ENCODE results near the gene MCC. TPM values are rescaled to one million over a fixed set of nuclear protein-coding genes. Genes with fewer than 3 reads are reported as not detected.

MCC gene
- total RNA-seq, 1 experiment from 2014 or later, result 23.5 TPM

- POLR2A ChIA-PET, result no interaction called here
Measured at GRCh38 chr5:113491022-113491421, 2.8 kb upstream of the MCC start.

DNA sequence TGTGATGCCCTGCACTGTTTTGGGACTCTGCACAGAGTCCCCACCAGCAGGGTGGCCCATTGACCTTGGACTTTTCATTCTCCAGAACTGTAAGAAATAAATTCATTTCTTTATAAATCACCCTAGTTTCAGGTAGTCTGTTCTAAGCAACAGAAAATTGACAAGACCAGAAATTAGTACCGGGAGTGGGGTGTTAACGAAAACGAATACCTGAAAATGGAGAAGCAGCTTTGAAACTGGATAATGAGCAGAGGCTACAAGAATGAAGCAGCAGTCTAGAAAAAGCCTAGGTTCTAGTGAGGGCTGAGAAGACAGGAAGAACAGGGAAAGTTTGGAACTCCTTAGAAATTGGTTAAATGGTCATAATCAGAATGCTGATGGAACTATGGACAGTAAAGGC lies 2.1 kb upstream of the MCC start:
- H3K4me3 Mint-ChIP-seq, result no peak overlapping the region
- TF ChIP-seq ATF6 (CRISPR knock-in tag; IDR thresholded peaks at IDR 0.05), result no peak
- TF ChIP-seq NR3C1 (CRISPR knock-in tag; conservative IDR thresholded peaks at IDR 0.05; ENCODE audit: low read depth), result no peak
- no peak for TF ChIP-seq E2F4 (CRISPR knock-in tag; IDR thresholded peaks at IDR 0.05; ENCODE audit: borderline replicate concordance, low read depth)
- TF ChIP-seq NFE2L1 (CRISPR knock-in tag; IDR thresholded peaks at IDR 0.05), result no peak
- TF ChIP-seq, protein P1, sequence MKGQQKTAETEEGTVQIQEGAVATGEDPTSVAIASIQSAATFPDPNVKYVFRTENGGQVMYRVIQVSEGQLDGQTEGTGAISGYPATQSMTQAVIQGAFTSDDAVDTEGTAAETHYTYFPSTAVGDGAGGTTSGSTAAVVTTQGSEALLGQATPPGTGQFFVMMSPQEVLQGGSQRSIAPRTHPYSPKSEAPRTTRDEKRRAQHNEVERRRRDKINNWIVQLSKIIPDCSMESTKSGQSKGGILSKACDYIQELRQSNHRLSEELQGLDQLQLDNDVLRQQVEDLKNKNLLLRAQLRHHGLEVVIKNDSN (CRISPR knock-in tag; IDR thresholded peaks at IDR 0.05), result no peak
- no peak for TF ChIP-seq IRF2 (CRISPR knock-in tag; IDR thresholded peaks at IDR 0.05; ENCODE audit: borderline replicate concordance, low read depth)
- no peak for TF ChIP-seq NFYB (CRISPR knock-in tag; conservative IDR thresholded peaks at IDR 0.05; ENCODE audit: low read depth)
- TF ChIP-seq SP1 (CRISPR knock-in tag; conservative IDR thresholded peaks at IDR 0.05), result no peak
- no peak for TF ChIP-seq ZNF232 (CRISPR knock-in tag; IDR thresholded peaks at IDR 0.05)
- TF ChIP-seq, protein P2, sequence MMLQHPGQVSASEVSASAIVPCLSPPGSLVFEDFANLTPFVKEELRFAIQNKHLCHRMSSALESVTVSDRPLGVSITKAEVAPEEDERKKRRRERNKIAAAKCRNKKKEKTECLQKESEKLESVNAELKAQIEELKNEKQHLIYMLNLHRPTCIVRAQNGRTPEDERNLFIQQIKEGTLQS (CRISPR knock-in tag; conservative IDR thresholded peaks at IDR 0.05), result no peak

More at GRCh38 chr5:113491022-113491421, 2.8 kb upstream of the MCC start:
- DNase-seq (ENCODE audit: low spot score) (no peak), ATAC-seq (no peak)
- CTCF ChIA-PET, result no interaction called here
- H3K4me3 Mint-ChIP-seq, result no peak overlapping the region
- peaks cover 57% of the 10 kb centered on the region for H3K27me3 Mint-ChIP-seq (ENCODE audit: low read depth)
- TF ChIP-seq SMAD3 (CRISPR knock-in tag; IDR thresholded peaks at IDR 0.05; ENCODE audit: borderline replicate concordance), result no peak
- TF ChIP-seq GRHL2 (CRISPR knock-in tag; IDR thresholded peaks at IDR 0.05; ENCODE audit: insufficient replicate concordance, severe bottlenecking), result no peak
- TF ChIP-seq FOXK1 (CRISPR knock-in tag; IDR thresholded peaks at IDR 0.05), result no peak
- no peak for TF ChIP-seq ZNF121 (CRISPR knock-in tag; IDR thresholded peaks at IDR 0.05)
- no peak for TF ChIP-seq MXD4 (CRISPR knock-in tag; IDR thresholded peaks at IDR 0.05; ENCODE audit: borderline replicate concordance)
- TF ChIP-seq NR3C1 (CRISPR knock-in tag; conservative IDR thresholded peaks at IDR 0.05; ENCODE audit: low read depth), result no peak
- no peak for TF ChIP-seq ZBTB21 (CRISPR knock-in tag; IDR thresholded peaks at IDR 0.05; ENCODE audit: borderline replicate concordance)
- no peak for TF ChIP-seq SOX15 (CRISPR knock-in tag; IDR thresholded peaks at IDR 0.05)
- TF ChIP-seq, protein P3, sequence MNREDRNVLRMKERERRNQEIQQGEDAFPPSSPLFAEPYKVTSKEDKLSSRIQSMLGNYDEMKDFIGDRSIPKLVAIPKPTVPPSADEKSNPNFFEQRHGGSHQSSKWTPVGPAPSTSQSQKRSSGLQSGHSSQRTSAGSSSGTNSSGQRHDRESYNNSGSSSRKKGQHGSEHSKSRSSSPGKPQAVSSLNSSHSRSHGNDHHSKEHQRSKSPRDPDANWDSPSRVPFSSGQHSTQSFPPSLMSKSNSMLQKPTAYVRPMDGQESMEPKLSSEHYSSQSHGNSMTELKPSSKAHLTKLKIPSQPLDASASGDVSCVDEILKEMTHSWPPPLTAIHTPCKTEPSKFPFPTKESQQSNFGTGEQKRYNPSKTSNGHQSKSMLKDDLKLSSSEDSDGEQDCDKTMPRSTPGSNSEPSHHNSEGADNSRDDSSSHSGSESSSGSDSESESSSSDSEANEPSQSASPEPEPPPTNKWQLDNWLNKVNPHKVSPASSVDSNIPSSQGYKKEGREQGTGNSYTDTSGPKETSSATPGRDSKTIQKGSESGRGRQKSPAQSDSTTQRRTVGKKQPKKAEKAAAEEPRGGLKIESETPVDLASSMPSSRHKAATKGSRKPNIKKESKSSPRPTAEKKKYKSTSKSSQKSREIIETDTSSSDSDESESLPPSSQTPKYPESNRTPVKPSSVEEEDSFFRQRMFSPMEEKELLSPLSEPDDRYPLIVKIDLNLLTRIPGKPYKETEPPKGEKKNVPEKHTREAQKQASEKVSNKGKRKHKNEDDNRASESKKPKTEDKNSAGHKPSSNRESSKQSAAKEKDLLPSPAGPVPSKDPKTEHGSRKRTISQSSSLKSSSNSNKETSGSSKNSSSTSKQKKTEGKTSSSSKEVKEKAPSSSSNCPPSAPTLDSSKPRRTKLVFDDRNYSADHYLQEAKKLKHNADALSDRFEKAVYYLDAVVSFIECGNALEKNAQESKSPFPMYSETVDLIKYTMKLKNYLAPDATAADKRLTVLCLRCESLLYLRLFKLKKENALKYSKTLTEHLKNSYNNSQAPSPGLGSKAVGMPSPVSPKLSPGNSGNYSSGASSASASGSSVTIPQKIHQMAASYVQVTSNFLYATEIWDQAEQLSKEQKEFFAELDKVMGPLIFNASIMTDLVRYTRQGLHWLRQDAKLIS (CRISPR knock-in tag; IDR thresholded peaks at IDR 0.05; ENCODE audit: borderline replicate concordance), result no peak
- TF ChIP-seq, protein P4, sequence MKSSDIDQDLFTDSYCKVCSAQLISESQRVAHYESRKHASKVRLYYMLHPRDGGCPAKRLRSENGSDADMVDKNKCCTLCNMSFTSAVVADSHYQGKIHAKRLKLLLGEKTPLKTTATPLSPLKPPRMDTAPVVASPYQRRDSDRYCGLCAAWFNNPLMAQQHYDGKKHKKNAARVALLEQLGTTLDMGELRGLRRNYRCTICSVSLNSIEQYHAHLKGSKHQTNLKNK (CRISPR knock-in tag; IDR thresholded peaks at IDR 0.05), result no peak
- TF ChIP-seq IRF2 (CRISPR knock-in tag; IDR thresholded peaks at IDR 0.05; ENCODE audit: borderline replicate concordance, low read depth), result no peak
- TF ChIP-seq ATF1 (CRISPR knock-in tag; IDR thresholded peaks at IDR 0.05), result no peak
- TF ChIP-seq, protein P5, sequence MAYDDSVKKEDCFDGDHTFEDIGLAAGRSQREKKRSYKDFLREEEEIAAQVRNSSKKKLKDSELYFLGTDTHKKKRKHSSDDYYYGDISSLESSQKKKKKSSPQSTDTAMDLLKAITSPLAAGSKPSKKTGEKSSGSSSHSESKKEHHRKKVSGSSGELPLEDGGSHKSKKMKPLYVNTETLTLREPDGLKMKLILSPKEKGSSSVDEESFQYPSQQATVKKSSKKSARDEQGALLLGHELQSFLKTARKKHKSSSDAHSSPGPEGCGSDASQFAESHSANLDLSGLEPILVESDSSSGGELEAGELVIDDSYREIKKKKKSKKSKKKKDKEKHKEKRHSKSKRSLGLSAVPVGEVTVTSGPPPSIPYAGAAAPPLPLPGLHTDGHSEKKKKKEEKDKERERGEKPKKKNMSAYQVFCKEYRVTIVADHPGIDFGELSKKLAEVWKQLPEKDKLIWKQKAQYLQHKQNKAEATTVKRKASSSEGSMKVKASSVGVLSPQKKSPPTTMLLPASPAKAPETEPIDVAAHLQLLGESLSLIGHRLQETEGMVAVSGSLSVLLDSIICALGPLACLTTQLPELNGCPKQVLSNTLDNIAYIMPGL (CRISPR knock-in tag; IDR thresholded peaks at IDR 0.05), result no peak
- TF ChIP-seq JAZF1 (CRISPR knock-in tag; IDR thresholded peaks at IDR 0.05), result no peak
- no peak for TF ChIP-seq ZNF423 (CRISPR knock-in tag; IDR thresholded peaks at IDR 0.05)
- TF ChIP-seq NR2C2 (CRISPR knock-in tag; IDR thresholded peaks at IDR 0.05), result no peak
- TF ChIP-seq, protein P6, sequence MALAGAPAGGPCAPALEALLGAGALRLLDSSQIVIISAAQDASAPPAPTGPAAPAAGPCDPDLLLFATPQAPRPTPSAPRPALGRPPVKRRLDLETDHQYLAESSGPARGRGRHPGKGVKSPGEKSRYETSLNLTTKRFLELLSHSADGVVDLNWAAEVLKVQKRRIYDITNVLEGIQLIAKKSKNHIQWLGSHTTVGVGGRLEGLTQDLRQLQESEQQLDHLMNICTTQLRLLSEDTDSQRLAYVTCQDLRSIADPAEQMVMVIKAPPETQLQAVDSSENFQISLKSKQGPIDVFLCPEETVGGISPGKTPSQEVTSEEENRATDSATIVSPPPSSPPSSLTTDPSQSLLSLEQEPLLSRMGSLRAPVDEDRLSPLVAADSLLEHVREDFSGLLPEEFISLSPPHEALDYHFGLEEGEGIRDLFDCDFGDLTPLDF (CRISPR knock-in tag; IDR thresholded peaks at IDR 0.05), result no peak
- TF ChIP-seq NFE2L1 (CRISPR knock-in tag; IDR thresholded peaks at IDR 0.05), result no peak
- TF ChIP-seq, protein P7, sequence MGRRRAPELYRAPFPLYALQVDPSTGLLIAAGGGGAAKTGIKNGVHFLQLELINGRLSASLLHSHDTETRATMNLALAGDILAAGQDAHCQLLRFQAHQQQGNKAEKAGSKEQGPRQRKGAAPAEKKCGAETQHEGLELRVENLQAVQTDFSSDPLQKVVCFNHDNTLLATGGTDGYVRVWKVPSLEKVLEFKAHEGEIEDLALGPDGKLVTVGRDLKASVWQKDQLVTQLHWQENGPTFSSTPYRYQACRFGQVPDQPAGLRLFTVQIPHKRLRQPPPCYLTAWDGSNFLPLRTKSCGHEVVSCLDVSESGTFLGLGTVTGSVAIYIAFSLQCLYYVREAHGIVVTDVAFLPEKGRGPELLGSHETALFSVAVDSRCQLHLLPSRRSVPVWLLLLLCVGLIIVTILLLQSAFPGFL (CRISPR knock-in tag; IDR thresholded peaks at IDR 0.05; ENCODE audit: borderline replicate concordance), result no peak
- TF ChIP-seq CREM (CRISPR knock-in tag; IDR thresholded peaks at IDR 0.05), result no peak
- no peak overlapping the region for H3K27ac Mint-ChIP-seq
- H3K36me3 Mint-ChIP-seq, result peaks cover 28% of the 10 kb centered on the region
- peaks cover 30% of the 10 kb centered on the region for H3K9me3 Mint-ChIP-seq
- peaks cover 14% of the 10 kb centered on the region for H3K4me1 Mint-ChIP-seq

More for the DNA sequence above, 2.1 kb upstream of the MCC start:
- Mint-ChIP-seq H3K4me1 (peaks cover 16% of the 10 kb centered on the region), H3K27ac (no peak overlapping the region), H3K9me3 (peaks cover 30% of the 10 kb centered on the region), H3K36me3 (peaks cover 28% of the 10 kb centered on the region), H3K27me3 (ENCODE audit: low read depth) (peaks cover 60% of the 10 kb centered on the region)
- POLR2A ChIA-PET, result no interaction called here
- DNase-seq (ENCODE audit: low spot score) (no peak), ATAC-seq (no peak)
- CTCF ChIA-PET, result no interaction called here
